HG02973 (cell line): ENCODE measurements around the gene PARD3.
A peak's percentile ranks its signal among the peaks of the same experiment; 100 is the strongest.
"Not testable (repeated sequence)": the region's sequence is repeated elsewhere in the genome, so short reads cannot be mapped to it uniquely, and the experiment has no call there.

Experiments
- ATAC-seq: cut with Tn5 transposase; IDR thresholded peaks from one replicate; pipeline ENCODE4 v1.9.1; 2021; ENCODE audit warnings: moderate library complexity; ENCODE audit not compliant: unreplicated experiment

PARD3 gene

GRCh38 chr10:34405611-34406462 is 409.3 kb downstream of the PARD3 start:
- ATAC-seq: no peak

GRCh38 chr10:34403512-34403911 is 411.6 kb downstream of the PARD3 start:
- no peak for ATAC-seq

- ATAC-seq: no peak
Measured at GRCh38 chr10:34400075-34400474, 415.0 kb downstream of the PARD3 start.

DNA sequence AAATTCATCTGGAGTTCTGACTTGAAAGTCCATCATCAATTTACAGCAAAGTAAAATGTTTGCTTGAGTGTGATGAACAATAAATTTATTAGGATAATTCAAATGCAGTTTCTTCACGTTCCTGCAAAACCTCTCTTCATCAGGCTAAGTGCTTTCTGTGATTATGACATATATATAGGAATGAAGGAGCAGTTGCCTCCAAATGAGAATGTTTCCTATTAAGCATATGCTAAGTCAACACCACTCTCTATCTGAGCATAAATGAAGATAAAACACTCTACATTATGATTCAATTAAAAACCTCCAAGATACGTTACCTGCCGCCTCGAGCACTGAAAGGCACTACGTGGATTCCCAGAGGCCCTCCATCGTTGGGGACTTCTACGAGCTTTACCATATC is 416.1 kb downstream of the PARD3 start:
- no peak for ATAC-seq

DNA sequence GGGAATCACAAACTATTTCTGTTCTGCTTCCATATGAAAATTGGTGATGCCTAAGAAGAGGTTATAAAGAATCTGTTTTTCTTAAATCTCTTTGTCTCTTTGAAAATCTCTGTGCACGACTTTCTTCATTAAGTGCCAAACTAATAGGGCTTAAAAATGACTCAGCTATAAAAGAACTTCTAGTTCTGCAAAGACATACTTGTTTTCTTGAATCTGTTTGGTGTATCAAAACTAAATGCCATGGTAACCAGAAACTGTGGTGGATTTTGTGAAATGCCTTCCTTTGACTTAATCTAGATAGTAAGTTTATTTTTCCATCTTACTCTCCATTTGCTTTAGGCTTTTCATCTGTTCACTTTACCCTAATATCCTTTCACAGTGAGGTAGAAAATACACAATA is 417.8 kb downstream of the PARD3 start:
- no peak for ATAC-seq

- ATAC-seq: no peak
Measured at GRCh38 chr10:34396663-34397062, 418.4 kb downstream of the PARD3 start.

DNA sequence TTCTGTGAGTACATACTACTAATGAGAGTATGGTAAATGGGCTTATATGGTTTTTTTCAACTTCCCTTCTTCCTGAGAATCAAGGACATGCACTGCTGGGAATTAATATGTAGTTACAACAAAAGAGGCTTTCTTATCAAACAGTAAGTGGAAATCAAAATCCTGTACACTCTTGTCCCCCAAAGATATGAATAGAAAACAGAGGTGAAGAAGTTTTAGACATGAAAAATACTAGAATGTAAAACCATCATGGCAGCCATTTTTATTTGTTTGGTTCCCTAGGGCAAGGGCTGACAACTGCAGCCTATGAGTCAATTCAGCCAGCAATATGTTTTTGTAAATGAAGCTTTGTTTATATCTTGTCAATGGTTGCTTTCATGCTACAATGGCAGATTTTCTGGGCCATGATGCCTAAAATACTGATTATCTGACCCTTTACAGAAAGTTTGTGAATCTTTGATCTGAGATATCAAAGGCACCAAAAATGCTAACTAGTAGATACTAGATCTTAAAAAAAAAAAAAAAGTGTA is 422.4 kb downstream of the PARD3 start:
- ATAC-seq: no peak

- not testable (repeated sequence) for ATAC-seq
Measured at GRCh38 chr10:34391168-34391567, 423.9 kb downstream of the PARD3 start.

GRCh38 chr10:34389801-34390200 is 425.3 kb downstream of the PARD3 start:
- ATAC-seq: no peak

GRCh38 chr10:34386921-34387320 is 428.2 kb downstream of the PARD3 start:
- no peak for ATAC-seq

DNA sequence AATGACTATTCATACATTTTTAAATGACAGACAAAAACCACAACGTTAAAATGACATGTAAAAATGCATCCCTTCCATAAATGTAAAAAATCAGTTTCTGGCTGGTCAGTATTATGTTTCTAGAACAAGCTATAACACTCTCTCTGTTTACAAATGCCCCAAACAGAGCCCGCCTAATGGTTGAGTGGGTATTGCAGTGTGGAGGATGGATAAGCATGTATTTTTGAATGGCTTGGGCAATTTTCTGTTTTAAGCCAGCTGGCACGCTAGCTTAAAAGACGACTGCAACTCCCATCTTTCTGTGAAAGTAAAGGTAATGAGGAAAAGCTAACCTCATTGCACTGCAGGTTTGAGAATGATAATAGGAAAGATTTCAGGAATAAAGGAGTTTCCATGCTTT is 430.7 kb downstream of the PARD3 start:
- no peak for ATAC-seq

- no peak for ATAC-seq
Measured at GRCh38 chr10:34382626-34383025, 432.5 kb downstream of the PARD3 start.

DNA sequence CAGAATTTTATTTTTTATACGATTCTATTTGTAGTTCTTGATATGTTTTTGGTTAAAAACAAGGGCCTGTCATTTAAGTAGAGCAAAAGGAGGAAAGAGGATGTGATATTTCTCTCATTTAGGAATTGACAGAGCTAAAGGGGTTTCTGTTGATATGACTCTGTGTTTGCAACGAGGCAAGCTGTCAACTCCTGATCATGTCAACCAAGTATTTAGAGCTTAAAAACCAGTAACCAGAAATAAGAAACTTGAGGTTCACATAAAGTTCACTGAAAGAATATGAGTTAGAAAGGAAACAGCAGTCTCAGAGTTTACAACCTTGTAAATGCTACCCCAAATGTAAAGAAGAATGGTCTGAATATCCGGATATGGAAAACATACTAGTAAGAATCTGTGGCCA is 434.2 kb downstream of the PARD3 start:
- ATAC-seq: no peak

- no peak for ATAC-seq
Measured at GRCh38 chr10:34378297-34378696, 436.8 kb downstream of the PARD3 start.

DNA sequence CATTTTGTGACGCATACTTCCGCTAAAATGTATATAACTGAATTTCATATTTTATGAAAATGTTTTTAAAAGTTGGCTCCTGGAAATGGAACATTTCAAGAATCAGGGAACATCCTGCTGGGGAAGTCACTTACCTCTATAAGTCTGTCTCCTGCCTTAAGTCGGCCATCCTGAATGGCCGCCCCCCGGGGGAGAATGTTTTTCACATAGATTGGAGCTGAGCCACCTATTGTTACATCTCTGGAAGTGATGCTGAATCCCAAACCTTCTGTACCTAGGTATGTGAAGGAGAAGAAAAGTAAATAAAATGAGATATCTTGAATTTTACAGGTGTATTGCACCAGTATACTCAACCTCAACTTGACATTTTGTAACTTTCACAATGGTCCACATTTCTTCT is 437.3 kb downstream of the PARD3 start:
- no peak for ATAC-seq

- peak; percentile 15 for ATAC-seq
Measured at GRCh38 chr10:34374356-34375045, 440.6 kb downstream of the PARD3 start.

GRCh38 chr10:34373211-34373610 is 441.9 kb downstream of the PARD3 start:
- ATAC-seq: no peak

DNA sequence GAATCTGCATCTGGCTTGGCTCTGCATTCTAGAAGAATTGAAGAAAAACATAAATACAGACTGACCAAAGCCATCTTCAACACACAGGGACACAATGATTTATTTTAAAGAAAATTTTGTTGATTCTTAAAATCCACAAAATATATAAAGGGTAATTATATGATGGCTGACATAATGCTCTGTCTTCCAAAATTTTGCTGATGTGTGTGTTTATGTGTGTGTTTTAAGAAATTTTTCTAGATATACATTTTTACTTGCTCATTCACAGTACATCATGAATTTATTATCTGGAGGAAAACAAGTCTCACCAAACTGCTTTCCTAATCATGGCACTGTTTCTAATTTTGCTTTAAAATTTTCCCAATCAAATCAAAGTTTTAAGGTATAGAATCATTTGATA is 442.6 kb downstream of the PARD3 start:
- ATAC-seq: no peak

- ATAC-seq: no peak
Measured at GRCh38 chr10:34370126-34370525, 445.0 kb downstream of the PARD3 start.

DNA sequence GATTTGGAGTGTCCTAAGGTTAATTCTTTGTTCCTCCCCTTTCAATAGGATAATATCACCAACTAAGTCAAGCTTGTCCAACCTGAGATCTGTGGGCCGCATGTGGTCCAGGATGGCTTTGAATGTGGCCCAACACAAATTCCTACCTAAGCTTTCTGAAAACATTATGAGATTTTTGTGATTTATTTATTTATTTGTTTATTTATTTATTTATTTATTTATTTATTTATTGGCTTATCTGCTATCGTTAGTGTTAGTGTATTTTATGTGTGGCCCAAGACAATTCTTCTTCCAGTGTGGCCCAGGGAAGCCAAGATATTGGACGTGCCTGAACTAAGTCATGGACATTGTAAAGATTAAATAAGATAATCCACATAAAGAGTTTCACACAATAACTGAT is 446.0 kb downstream of the PARD3 start:
- no peak for ATAC-seq

DNA sequence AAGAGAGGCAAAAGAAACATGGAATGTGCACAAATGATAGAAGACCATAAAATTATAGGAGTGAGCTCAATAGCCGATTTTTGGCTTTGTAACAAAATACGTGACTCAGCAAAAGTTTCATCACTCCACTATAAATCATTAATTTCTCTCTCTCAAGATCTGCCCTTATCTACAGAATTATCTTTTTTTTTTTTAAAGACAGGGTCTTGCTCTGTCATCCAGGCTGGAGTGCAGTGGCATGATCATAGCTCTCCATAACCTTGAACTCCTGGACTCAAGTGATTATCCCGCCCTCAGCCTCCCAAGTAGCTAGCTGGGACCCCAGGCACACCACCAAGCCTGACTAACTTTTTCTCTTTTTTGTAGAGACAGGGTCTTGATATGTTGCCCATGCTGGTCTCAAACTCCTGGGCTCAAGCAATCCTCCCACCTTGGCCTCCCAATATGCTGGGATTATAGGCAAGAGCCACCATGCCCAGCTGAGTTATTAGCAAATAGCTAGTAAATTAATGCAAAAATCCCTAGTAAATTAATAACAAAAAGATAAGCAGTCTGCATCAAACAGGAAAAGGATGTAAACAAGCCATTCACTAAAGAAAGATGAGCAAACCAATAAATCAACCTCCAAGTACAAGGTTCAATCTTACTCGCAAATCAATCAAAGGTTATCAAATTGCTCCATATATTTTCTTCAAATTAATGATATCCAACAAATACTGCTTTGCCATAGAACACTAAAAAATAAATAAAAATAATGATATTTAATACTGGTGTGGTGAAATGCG is 450.7 kb downstream of the PARD3 start:
- ATAC-seq: no peak
